NK-92 treated with Interleukin-12 subunit alpha and Interleukin-12 subunit beta, amount 100 ng/mL, for 24 hours (cell line): ENCODE results near the gene PHF1.

Experiments used
- DNase-seq: peaks from one replicate; lab custom pipeline; 2025; lab: John Stamatoyannopoulos, UW

The PHF1 gene

DNA sequence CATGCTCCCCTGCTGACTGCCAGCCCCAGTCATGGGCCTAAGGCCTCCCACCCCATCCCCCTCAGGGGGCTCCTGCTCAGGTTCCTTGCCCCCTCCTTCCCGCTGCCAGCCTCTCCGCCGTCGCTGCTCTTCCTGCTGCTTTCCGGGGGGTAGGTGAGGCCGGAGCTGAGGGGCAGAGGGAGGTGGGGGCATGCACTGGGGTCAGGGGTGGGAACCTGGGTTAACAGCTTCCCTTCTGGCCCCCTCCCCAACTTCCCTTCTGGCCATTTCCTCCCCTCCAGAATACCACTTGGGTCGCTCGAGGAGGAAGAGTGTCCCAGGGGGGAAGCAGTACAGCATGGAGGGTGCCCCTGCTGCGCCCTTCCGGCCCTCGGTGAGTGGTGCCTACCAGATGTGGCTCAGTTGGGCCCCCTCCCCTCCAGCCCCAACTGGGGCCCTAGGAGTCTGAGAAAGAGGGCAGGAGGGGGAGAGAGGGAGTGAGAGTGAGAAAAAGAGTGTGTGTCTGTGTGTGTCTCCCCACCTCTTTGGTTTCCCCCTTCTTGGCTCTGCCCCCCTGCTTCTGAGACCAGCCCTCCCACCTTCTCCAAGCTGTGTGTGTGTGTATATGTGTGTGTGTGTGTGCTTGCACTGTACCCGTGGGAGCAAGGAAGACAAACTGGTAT lies 21.2 kb downstream of the PHF1 start:
- DNase-seq: no peak

DNA sequence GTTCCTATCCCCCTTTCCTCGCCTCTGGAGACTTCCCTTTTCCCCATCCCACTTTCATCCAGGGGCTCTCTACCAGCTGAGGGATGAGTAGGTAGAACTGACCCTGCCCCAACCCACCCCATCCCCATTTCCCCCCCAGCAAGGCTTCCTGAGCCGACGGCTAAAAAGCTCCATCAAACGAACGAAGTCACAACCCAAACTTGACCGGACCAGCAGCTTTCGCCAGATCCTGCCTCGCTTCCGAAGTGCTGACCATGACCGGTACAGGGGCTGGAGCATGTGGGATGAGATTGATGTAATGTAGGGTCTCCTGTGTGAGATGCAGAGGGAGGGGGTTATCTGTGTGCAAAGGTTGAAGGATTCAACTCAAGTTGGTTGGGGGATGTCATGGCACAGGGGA lies 21.7 kb downstream of the PHF1 start:
- DNase-seq: no peak

DNA sequence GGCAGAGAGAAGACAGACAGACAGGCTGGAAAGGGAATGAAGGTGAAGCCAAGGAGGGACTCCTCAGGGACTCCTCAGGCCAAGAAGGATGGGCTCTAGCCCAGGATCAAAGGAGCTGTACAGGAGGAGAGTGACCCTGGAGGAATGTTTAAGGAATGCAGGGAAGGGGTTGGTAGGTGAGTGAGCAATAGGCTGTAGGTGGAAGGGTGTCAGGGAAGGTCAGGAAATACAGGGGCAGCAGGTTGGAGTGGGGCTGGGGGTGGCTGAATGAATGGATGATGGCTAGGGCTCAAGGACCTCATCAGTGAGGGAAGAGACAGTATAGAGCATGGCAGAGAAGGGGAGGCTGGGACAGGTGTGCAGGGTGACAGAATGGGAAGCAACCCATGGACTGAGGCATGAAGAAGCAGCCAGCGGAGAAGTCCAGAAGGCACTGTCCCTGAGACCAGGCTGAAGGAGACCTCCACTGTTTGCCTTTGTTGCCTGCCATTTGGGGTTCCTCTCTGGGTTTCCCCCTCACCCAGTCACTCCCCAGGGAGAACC lies 22.3 kb downstream of the PHF1 start:
- DNase-seq: no peak

DNA sequence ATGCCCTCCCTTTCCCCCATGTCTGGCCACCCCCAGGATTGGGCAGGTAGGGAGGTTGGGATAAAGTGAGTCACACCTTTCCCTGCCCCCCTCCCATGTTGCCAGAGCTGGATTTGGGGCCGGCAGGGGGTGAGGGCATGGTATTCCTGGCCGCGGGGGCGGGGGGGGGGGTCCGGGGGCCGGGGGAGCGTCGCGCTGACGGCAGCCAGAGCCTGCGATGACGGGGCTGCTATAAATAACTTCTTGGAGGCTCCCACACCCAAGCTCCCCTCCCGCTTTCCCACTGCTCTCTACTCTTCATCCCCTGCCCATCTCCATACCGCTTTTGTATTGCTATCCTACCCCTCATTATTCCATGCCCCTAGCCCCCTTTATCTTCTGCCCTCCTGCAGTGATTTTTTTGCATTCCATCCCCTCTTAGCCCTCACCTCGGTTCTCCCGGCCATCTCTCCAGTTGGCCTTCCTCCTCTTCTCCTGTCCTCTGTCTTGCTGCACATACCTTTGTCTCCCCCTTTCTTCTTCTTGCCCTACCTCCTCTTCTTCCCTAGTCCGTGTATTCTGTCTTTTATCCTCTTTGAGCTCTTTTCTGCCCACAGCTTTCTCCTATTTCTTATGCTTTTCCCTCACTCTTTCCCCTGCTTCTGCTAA lies 22.9 kb downstream of the PHF1 start:
- no peak for DNase-seq

- no peak for DNase-seq
Observed at GRCh38 chr6:33434961-33435360, 24.1 kb downstream of the PHF1 start.

DNA sequence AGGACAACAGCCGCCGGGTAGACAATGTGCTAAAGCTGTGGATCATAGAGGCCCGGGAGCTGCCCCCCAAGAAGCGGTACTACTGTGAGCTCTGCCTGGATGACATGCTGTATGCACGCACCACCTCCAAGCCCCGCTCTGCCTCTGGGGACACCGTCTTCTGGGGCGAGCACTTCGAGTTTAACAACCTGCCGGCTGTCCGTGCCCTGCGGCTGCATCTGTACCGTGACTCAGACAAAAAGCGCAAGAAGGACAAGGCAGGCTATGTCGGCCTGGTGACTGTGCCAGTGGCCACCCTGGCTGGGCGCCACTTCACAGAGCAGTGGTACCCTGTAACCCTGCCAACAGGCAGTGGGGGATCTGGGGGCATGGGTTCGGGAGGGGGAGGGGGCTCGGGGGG lies 26.9 kb downstream of the PHF1 start:
- DNase-seq: no peak

GRCh38 chr6:33438978-33439594 lies 28.3 kb downstream of the PHF1 start:
- DNase-seq: no peak

DNA sequence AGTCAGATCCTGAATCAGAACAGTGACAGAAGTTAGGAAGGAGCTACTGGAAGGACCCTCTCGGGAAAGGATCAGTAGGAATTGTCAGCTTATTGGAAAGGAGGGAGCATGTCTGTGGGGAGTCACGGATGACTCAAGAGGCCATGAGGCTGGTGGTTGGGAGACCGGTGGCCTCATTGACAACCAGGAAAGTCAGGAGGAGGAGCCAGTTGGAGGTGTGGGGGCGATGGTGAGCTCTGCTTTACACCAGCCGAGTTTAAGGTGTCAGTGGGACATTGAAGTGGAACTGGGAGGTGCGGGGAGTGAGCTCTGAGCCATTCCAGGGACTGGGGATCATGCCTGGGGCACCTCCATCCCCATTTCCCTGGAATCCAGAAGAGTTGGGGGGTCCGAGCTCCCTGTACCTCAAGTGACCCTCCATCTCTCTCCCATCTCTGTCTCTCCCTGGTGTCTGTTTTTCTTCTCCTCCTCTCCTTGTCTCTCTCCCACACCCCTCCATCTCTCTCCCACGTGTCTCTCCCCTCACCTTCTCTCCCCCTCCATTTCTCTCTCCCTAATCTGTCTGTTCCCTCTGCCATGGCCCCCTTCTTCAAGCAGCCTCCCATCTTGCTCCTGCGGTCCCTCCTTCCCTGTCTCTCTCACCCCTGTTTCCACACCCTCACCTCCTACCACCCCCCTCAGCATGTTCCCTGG lies 29.3 kb downstream of the PHF1 start:
- no peak for DNase-seq

DNA sequence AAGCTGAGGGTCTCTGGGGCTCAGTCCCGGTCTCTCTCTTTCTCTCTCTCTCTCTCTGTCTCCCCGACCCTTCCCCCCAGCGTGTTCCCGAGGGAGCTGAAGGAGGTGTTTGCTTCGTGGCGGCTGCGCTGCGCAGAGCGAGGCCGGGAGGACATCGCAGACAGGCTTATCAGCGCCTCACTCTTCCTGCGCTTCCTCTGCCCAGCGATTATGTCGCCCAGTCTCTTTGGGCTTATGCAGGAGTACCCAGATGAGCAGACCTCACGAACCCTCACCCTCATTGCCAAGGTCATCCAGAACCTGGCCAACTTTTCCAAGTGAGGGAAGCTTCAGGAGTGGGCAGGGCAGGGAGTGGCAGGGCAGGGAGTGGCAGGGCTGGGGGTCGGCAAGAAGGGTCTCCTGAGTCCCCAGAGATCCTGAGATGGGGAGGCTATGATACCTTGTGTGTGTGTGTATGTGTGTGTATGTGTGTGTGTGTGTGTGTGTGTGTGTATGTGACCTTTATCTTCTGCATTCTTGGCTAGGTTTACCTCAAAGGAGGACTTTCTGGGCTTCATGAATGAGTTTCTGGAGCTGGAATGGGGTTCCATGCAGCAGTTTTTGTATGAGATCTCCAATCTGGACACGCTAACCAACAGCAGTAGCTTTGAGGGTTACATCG lies 30.0 kb downstream of the PHF1 start:
- DNase-seq: no peak

- no peak for DNase-seq
Observed at GRCh38 chr6:33441457-33441856, 30.6 kb downstream of the PHF1 start.

DNA sequence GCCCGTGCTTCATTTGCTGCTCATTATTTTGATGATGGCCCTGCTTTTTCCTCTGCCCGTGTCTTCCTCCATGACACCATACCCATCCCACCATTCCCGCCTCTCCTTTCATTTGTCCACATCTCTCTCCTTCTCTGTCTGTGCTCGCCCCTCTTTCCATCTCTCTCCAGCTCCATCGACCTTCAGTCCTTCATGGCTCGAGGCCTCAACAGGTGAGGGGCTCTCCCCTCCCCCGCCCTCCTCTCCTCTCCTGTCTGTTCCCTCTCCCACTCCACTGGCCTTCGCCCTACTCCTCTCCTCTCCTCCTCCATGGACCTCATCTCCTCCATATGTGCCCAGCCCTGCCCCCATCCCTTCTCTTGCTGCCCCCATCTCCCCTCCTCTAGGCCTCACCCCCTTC lies 31.5 kb downstream of the PHF1 start:
- DNase-seq: no peak

GRCh38 chr6:33443025-33443424 lies 32.2 kb downstream of the PHF1 start:
- DNase-seq: no peak

DNA sequence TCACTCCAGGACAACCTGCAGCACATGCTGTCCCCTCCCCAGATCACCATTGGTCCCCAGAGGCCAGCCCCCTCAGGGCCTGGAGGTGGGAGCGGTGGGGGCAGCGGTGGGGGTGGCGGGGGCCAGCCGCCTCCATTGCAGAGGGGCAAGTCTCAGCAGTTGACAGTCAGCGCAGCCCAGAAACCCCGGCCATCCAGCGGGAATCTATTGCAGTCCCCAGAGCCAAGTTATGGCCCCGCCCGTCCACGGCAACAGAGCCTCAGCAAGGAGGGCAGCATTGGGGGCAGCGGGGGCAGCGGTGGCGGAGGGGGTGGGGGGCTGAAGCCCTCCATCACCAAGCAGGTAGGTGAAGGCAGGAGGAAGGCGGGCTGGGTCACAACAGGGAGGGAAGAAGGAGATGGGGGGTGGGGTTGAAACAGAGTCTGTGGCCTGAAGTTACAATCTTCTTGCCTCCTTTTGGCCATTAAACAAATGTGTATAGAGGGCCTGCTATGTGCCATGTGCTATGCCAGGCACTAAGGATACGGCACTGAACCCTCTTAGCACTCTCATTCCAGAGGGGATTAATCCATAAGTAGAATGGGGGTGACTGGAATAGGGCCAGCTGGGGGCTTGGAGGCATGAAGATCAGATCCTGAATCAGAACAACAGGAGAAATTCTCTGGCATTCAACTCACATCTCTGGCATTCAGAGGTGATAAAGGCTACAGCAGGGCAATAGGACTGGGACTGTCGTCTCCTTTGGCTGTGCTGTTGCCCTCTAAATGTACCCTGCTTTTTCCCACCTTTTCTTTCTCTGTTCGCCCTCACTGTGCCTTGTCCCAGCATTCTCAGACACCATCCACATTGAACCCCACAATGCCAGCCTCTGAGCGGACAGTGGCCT lies 33.0 kb downstream of the PHF1 start:
- no peak for DNase-seq

DNA sequence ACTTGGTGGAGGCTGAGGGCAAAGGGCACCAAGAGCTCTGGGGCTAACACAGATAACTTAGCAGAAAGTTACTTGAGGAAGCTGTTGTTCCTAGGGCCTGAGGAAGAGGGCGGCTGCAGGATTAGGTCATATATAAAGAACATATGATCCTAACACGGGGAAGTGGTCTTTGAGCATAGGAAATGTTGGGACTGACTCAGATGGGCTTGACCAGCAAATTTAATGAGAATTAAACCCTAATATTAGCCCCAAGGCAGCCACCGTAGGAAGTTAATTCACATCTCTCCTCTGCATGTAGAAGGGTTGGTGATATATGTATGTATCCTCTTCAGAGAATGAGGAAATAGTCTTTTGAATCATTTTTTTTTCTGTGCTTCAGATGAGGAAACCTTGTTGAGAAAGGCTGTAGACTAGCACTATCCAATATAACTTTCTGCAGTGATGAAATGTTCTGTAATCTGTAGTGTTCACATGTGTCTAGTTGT lies 34.3 kb downstream of the PHF1 start:
- no peak for DNase-seq

DNA sequence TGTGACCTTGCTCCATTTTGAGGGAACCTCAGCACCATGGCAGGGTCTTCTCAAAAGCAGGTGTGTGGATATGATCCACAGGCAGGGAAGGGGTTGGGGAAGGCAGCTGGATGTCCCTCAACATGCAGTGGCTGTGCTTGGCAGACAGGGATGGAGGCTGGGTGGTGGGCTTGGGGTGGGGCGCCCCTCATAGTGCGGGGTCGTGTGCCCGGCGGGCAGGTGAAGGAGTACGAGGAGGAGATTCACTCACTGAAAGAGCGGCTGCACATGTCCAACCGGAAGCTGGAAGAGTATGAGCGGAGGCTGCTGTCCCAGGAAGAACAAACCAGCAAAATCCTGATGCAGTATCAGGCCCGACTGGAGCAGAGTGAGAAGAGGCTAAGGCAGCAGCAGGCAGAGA lies 35.5 kb downstream of the PHF1 start:
- DNase-seq: no peak

DNA sequence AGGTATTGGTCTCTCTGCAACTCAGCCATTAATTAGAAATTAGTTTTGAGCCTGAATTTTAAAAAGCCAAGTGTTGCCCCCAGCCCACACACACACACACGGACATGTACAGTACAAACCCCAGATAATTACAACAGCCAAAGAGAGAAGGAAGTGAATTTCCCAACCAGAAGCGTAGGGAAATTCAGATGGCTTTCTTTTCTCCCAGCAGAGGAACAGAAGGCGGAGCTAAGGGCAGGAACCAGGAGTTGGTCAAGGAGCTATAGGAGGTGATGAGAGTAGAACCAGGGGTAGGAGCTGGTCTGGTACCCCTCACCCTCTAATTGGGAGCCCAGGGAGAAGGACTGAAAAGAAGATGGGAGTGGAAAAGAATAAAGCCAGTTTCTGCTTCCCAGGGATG lies 39.6 kb downstream of the PHF1 start:
- DNase-seq: no peak

DNA sequence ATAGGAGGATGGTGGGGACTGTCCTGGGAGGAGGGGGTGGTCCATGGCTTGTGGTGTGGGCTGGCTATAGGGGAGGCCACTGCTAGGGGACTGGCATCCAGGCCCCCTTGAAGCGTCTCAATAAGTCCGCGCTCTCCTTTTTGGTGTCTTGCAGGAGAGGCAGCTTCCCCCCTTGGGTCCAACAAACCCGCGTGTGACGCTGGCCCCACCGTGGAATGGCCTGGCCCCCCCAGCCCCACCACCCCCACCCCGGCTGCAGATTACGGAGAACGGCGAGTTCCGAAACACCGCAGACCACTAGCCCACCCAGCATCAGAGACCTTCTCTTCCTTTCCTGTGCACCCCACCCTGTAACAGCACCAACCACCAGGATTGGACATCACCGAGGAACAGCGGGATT lies 40.8 kb downstream of the PHF1 start:
- no peak for DNase-seq

GRCh38 chr6:33452496-33452895 lies 41.7 kb downstream of the PHF1 start:
- no peak for DNase-seq

DNA sequence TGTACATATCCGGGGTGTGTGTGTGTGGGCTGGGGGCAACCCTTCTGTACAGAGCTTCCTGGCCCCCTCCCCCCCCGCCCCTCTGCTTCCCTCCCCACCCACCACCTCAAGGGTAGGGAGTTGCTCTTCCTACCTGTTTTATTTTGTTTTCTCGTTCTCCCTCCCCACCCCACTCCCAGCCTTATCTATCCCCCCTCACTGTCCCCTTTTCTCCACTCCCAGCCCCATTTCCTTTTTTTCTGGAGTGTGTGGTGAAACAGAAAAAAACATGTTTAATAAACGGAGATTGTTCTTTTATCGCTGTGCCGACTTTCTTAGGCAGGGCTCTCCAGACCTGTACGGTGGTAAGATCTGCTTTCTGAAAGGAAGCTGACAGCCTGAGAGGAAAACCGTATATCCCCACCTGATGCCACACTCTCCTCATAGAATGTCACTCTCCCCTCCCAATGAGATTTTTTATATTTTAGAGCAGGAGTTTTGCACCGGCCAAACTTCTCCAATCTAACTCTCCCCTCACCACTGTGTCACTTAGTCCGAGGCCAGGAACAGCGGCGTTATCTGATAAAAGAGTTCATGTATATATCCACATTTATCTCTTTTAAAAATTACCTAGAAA lies 42.7 kb downstream of the PHF1 start:
- DNase-seq: no peak
